OCI-M2 (cell line): ENCODE results near the gene PDXK.
"Not testable (repeated sequence)": the region's sequence is repeated elsewhere in the genome, so short reads cannot be mapped to it uniquely, and the experiment has no call there.

Experiments used
- DNase-seq: peaks from one replicate; lab custom pipeline; 2025; ENCODE audit not compliant: unreplicated experiment; lab: John Stamatoyannopoulos, UW

The PDXK gene

DNA sequence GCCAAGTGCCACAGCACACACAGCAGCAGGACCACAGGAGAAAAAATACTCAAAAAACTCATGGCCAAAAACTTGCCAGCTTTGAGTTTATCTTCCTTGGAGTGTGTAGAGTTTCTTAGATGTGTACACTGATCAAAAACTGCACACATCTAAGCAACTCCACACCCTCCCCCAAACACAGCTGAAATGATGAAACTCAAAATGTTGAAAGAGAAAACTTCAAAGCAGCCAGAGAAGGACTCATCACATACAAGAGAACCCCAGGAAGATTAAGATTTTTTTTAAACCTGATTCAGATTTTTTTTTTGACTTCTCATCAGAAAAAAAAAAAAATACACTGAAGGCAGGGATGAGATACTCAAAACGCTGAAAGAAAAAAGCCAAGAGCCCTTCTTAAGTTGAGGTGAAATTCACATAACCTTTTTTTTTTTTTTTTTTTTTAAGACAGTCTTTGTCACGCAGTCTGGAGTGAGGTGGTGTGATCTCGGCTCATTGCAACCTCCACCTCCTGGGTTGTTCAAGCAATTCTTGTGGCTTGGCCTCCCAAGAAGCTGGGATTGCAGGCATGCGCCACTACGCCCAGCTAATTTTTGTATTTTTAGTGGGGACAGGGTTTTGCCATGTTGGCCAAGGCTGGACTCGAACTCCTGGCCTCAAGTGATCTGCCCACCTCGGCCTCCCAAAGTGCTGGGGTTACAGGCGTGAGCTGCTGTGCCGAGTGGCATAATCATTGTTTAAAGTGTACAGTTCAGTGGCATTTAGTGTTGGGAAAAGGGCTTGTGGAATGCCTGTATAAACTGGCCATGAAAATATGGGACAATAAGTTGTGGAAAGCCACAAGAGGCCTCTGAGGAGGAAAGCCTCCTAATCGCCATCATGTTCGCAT, 20.9 kb upstream of the PDXK start:
- no peak for DNase-seq

GRCh38 chr21:43699492-43699777, 19.5 kb upstream of the PDXK start:
- not testable (repeated sequence) for DNase-seq

DNA sequence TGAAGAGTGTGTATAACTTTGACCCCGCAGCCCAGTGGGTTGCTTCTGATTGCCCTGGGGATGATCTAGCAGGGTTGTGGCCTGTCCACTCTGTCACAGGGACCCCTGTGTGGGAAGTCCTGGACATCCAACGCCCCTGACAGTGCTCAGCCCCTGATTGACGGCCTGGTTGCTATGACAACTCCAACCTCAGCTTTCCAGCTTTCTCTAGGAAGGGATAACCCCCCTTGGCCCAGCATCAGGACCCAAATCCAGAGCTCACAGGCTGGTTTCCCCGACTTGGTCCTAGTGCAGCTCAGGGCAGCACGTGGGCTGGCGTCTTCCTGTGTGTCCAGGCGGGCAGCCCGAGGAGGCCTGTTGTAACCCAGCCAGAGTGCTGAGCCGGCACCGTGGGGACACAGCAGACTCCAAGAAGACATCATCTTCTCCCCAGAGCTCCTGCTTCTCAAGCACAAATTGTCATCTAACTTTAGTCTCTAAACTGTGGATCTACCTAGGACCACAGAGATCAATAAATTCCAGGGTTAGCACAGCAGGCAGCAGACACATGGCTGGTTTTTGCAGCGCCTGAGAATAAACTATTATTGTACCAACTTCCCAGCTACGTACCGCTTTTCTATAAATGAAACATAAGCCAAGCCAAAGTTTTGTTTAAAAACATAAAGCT, 18.9 kb upstream of the PDXK start:
- DNase-seq, result no peak

DNA sequence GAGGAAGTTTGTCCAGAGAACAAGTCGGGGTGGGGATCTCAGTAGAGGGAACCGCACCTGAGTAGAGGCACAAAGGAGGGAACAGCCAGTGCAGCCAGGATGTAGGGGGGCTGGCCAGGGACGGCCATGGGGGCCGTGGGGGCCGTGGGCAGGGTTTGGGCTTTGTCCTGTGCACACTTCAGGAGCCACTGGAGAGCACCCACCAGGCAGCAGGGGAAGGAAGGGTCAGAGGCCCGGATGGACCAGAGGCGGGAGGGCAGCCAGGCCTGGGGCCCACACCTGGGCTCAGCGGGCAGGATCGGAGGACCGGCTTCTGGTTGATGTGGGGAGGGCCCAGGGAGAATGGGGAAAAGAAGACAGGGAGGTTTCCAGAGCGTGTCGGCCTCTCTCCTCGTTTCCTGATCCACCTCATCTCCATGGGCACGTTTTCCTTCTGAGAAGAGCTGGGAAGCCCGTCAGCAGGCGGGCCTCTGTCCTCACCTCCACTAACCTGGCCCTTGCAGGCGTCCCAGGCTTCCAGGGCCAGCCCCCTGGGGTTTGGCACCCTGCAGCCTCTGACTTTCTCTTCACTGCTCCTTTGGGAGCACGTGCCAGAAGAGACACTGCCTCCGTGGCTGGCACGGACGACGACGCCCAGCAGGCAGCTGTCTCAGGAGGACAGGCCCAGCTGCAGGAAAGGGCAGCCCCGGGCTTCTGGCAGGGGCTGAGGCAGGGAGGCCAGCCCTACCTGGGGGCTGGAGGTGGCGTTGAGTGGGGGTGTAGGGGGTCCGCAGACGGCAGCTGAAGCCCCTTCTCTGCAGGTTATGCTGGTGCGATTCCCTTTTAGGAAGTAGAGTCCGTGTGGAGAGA, 16.8 kb upstream of the PDXK start:
- no peak for DNase-seq

DNA sequence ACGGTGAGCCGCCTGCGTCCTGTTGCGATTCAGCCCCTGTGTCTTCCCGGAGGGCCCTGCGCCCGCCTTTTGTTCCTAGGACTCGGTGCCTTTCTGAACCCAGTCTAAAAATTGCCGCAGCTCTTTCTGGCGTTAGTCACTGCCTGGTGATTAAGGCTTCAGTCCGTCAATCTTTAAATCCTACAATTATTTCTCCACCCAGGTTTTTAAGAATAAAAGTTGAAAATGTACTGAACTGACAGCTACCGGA, 16.2 kb upstream of the PDXK start:
- no peak for DNase-seq

DNA sequence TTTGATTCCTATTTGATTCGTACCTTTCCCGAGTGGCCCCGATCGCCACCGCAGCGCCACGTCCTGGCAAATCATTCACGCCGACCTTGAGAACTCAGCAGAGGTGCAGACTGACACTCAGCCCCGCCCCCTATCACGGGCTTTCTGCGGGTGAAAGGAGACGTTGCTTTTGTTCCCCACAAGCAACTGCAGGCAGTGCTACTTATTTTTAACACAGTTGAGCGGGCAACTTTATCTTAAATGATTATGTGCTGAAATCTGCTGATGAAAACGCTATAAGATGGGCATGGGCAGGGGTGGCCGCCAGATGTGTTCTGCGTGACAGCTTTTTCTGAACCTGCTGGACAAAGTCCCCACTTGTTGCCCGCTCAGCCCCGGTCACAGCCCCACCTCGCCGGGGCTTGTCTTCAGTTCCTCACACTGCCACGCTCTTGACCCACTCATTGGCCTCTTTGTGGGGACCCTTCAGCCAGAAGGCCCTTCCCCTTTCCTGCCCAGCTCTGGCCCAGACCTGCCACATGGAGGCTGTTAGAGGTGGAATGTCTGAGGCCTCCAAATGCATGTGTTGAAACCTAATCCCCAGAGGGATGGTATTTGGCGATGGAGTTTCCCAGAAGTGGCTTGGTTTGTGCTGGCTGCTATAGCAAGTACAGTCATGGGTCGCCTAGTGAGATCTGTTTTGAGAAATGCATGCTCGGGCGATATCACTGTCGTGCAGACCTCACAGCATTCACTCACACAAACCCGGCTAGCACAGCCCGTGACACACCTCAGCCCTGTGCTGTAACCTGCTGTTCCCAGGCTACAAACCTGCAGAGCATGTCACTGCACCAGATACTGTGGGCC, 15.7 kb upstream of the PDXK start:
- no peak for DNase-seq

GRCh38 chr21:43707462-43707861, 11.5 kb upstream of the PDXK start:
- no peak for DNase-seq

GRCh38 chr21:43708745-43709381, 10.1 kb upstream of the PDXK start:
- DNase-seq, result no peak

GRCh38 chr21:43712268-43712942, 6.5 kb upstream of the PDXK start:
- no peak for DNase-seq

DNA sequence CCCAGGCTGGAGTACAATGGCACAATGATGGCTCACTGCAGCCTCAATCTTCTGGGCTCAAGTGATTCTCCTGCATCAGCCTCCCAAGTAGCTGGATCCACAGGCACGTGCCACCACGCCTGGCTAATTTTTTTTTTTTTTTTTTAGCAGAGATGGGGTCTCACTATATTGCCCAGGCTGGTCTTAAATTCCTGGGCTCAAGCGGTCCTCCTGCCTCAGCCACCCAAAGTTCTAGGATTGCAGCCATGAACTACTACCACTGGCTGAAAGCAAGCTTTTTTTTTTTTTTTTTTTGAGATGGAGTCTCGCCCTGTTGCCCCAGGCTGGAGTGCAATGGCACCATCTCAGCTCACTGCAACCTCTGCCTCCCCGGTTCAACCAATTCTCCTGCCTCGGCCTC, 5.8 kb upstream of the PDXK start:
- DNase-seq, result not testable (repeated sequence)

- DNase-seq, result no peak
Measured at GRCh38 chr21:43716376-43717165, 2.4 kb upstream of the PDXK start.

GRCh38 chr21:43717166-43717853, 1.6 kb upstream of the PDXK start:
- no peak for DNase-seq

DNA sequence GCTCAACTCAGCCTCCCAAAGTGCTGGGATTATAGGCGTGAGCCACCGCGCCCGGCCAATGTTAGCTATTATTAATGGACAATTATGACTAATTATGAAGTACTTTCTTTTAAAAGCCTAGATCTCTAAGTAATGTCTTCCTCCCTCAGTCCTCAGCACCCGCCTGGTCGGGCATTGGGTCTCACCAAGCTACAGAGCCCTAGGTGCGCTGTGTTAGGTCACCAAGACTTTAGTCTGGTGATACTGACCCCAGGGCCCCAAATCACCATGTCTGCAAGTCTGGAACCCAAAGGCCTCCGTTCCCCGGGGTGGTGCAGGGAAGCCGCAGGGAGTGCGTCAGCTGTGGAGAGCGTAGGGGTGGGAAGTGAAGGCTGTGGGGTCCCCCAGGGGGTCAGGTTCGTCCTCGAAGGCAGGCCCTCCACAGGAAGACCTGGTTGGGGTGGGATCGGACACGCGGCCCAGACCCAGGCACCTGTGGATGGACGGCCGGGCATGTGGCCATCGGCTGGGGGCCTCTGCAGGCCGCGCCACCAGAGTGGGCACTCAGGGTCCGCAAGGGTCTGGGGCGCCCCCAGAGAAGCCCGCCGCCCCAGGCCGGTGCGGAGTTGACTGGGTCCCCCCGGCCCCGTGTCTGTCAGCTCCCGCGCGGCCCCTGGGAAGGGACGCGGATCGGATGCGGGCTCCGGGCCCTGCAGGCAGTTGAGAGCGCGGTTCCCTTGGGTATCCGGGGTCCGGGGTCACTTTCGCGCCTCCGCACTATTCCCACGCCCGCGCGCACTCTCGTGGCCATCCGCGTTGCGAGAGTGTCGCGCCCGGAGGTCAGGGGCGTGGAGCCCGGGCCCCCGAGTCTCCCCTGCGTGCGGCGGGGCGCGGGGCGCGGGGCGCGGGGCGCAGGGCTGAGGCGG, 710 bp upstream of the PDXK start:
- no peak for DNase-seq

DNA sequence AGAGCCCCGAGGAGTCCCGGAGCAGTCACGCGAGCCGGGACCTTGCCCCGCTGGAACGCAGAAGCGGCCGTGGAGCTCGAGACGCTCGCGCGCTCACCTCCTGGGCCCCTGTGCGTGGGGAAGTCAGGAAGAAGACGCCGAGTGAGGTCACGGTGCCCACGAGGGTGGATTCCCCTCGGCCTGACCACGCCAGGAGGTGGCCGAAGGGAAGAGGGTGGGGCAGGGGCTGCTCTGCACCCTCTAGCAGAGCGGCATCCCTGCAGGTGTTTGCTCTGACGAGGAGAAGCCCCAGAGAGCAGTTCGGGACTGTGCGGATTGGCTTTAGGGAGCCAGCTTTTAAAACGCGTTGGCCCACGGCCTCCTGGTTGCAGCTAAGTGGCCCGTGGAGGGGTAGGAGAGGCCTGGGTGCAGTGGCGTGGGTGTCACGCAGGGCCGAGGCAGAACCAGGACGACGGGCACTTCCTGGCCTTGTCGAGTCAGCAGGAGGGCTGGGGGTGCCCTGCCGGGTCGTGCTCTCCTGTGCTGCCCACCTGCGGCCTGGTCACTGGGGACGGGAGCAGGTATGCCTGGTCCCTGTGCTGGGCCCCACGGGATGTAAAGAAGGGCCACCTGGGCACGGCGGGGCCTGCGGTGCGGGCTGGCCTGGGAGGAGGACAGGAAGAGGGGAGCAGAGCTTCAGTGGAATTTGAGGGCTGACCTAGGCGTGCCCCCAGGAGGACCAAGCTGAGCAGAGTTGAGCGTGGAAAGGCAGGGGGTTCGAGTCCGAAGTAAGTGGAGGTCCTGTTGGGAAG, 1.0 kb downstream of the PDXK start:
- DNase-seq, result no peak

DNA sequence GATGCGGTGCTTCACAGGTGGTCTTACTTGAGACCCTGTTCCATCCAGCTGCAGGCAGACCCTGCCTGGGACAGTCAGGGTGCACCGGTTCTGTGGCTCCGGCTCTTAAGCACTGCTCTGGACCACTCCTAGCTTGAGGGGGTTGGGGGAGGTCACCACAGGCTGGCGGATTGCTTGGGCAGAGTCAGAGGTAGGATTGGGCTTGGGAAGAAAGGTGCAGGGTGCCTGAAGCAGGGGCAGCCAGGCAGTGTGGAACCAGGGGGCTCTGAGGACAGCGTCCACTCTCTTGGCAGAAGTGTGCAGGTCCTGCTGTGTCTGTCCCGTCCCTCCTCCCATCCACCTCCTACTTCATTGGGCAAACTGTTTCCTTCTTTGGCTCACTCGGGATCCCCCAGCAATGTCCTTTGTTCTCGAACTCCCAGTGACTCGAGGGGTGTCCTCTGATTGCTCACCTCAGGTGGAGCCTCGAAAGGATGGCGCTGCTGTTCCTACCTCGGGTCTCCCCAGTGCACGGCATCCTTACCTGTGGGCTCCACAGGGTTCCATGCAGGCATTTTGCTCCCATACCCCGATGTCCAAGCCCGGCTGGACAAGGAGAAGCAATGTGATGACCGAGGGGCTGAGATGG, 1.7 kb downstream of the PDXK start:
- no peak for DNase-seq

GRCh38 chr21:43721206-43721605, 2.3 kb downstream of the PDXK start:
- no peak for DNase-seq

DNA sequence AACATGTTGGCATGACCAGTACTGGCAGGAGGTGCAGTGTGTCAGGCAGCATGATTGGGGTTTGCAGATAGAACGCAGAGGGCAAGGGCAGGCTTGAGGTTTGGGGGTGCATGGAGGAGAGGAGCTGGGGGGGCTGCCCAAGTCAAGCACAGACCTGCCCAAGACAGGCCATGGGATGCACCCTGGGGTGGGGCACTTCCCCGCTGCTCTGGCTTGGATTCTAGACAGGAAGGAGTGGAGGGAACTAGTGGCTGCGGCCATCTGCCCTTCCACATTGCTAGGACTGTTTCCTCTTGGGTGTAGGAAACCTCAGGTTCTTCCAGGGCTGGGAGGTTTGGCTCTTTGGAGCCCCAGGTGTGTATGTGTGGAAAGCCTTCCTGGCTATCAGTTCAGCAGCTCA, 3.0 kb downstream of the PDXK start:
- no peak for DNase-seq
